ENCODE data around the gene WNT7A.

- TF ChIP-seq CTCF (IDR thresholded peaks at IDR 0.05), result no peak
- TF ChIP-seq POLR2A (IDR thresholded peaks at IDR 0.05), result no peak
These were observed 18.5 kb upstream of the WNT7A start for GRCh38 chr3:13898346-13898745.
